Left kidney (tissue), 2 donors: Measurements from ENCODE around the gene ECPAS. TPM values are rescaled to one million over a fixed set of nuclear protein-coding genes. Genes with fewer than 3 reads are reported as not detected.
"Not testable (repeated sequence)": the region's sequence is repeated elsewhere in the genome, so short reads cannot be mapped to it uniquely, and the experiment has no call there.

ENCODE experiments used
- DNase-seq: peaks from one replicate; pipeline ENCODE4 v3.0.0-alpha.2; 2013
- polyA plus RNA-seq: library from polyadenylated mRNA; unstranded; fragments of 120-200 nt; gene quantifications from one replicate; pipeline ENCODE4 v1.2.1, GENCODE V29; 2013; ENCODE audit not compliant: insufficient read length

The ECPAS gene
- polyA plus RNA-seq, 1 donor: 95.2 TPM

- DNase-seq: no peak
Measured at GRCh38 chr9:111475195-111475594, 9.0 kb downstream of the ECPAS start.

- no peak for DNase-seq
Measured at GRCh38 chr9:111474385-111474784, 9.8 kb downstream of the ECPAS start.

GRCh38 chr9:111467778-111468367 is 16.3 kb downstream of the ECPAS start:
- DNase-seq: no peak

GRCh38 chr9:111463048-111463447 is 21.1 kb downstream of the ECPAS start:
- DNase-seq: no peak

- DNase-seq: no peak
Measured at GRCh38 chr9:111458139-111459009, 25.8 kb downstream of the ECPAS start.

- DNase-seq: no peak
Measured at GRCh38 chr9:111456529-111456928, 27.7 kb downstream of the ECPAS start.

- no peak for DNase-seq
Measured at GRCh38 chr9:111455638-111456037, 28.5 kb downstream of the ECPAS start.

- DNase-seq: no peak
Measured at GRCh38 chr9:111454751-111455150, 29.4 kb downstream of the ECPAS start.

GRCh38 chr9:111451570-111451969 is 32.6 kb downstream of the ECPAS start:
- no peak for DNase-seq

- no peak for DNase-seq
Measured at GRCh38 chr9:111450124-111450523, 34.1 kb downstream of the ECPAS start.

GRCh38 chr9:111449705-111450104 is 34.5 kb downstream of the ECPAS start:
- no peak for DNase-seq

- not testable (repeated sequence) for DNase-seq
Measured at GRCh38 chr9:111445799-111446198, 38.4 kb downstream of the ECPAS start.

- DNase-seq: no peak
Measured at GRCh38 chr9:111443454-111443853, 40.7 kb downstream of the ECPAS start.

GRCh38 chr9:111442360-111443027 is 41.7 kb downstream of the ECPAS start:
- DNase-seq: no peak

GRCh38 chr9:111440226-111440625 is 44.0 kb downstream of the ECPAS start:
- DNase-seq: no peak

GRCh38 chr9:111438541-111439235 is 45.5 kb downstream of the ECPAS start:
- DNase-seq: no peak

- no peak for DNase-seq
Measured at GRCh38 chr9:111436571-111436970, 47.6 kb downstream of the ECPAS start.

GRCh38 chr9:111433082-111433481 is 51.1 kb downstream of the ECPAS start:
- no peak for DNase-seq

GRCh38 chr9:111431684-111432083 is 52.5 kb downstream of the ECPAS start:
- no peak for DNase-seq

GRCh38 chr9:111429175-111429574 is 55.0 kb downstream of the ECPAS start:
- no peak for DNase-seq

- DNase-seq: no peak
Measured at GRCh38 chr9:111427186-111427585, 57.0 kb downstream of the ECPAS start.

- DNase-seq: no peak
Measured at GRCh38 chr9:111423389-111423788, 60.8 kb downstream of the ECPAS start.

- no peak for DNase-seq
Measured at GRCh38 chr9:111414406-111414805, 69.8 kb downstream of the ECPAS start.
